B cell (primary cell): Measurements from ENCODE around the gene MIX23.

ENCODE experiments used
- EZH2 ChIP-seq: IDR thresholded peaks from 2 replicates; pipeline ENCODE4 v1.6.1; 2012; ENCODE audit warnings: borderline replicate concordance, low read depth, mild to moderate bottlenecking, moderate library complexity, low read length; ENCODE audit not compliant: insufficient read depth, poor library complexity, severe bottlenecking
- TF ChIP-seq, protein P1 (sequence below): fragments of 200-600 bp; IDR thresholded peaks from one replicate; pipeline ENCODE4 v1.8.0; 2022; ENCODE audit warnings: antibody characterized with exemption, mild to moderate bottlenecking

DNA sequence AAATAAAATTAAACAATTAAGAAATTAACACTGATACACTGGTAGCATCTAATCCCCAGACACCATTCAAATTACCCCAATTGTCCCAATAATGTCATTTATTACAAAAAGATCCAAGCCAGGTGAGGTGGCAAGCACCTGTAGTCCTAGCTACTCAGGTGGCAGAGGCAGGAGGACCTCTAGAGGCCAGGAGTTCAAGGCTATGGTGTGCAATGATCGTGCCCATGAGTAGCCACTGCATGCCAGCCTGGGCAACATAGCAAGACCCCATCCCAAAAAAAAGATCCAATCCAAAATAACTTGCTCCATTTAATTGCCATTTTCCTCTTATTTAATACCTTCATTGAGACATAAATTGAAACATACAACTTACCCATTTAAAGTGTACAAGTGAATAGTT lies 40.2 kb downstream of the MIX23 start:
- TF ChIP-seq, protein P1, sequence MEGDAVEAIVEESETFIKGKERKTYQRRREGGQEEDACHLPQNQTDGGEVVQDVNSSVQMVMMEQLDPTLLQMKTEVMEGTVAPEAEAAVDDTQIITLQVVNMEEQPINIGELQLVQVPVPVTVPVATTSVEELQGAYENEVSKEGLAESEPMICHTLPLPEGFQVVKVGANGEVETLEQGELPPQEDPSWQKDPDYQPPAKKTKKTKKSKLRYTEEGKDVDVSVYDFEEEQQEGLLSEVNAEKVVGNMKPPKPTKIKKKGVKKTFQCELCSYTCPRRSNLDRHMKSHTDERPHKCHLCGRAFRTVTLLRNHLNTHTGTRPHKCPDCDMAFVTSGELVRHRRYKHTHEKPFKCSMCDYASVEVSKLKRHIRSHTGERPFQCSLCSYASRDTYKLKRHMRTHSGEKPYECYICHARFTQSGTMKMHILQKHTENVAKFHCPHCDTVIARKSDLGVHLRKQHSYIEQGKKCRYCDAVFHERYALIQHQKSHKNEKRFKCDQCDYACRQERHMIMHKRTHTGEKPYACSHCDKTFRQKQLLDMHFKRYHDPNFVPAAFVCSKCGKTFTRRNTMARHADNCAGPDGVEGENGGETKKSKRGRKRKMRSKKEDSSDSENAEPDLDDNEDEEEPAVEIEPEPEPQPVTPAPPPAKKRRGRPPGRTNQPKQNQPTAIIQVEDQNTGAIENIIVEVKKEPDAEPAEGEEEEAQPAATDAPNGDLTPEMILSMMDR: no peak
- no peak for TF ChIP-seq EZH2
